Measurements from ENCODE around the gene ARHGAP18. TPM values are rescaled to one million over a fixed set of nuclear protein-coding genes. Genes with fewer than 3 reads are reported as not detected.

ARHGAP18 gene
- total and polyA plus RNA-seq, 8 donors = 6.0 to 104 (median 30.2) TPM

GRCh38 chr6:129555206-129555832, 154.7 kb downstream of the ARHGAP18 start:
- H3K9me3 ChIP-seq = no peaks in the 10 kb centered on the region
- WGBS, 5 donors = 83 to 94% (median 92%) methylated on average over 5 of the region's 5 CpGs
- H3K4me1 ChIP-seq = no peaks in the 10 kb centered on the region
- no peaks in the 10 kb centered on the region for H3K27me3 ChIP-seq
- H3K27ac ChIP-seq = no peak overlapping the region
- intact Hi-C loops (cut with DNase I; ENCODE audit: low total_unique reads) = no loop called here
- H3K36me3 ChIP-seq = peaks cover 0 to 16% (median 2%) of the 10 kb centered on the region in 4 donors
- no peak overlapping the region for H3K4me3 ChIP-seq
- DNase-seq = no peak
- TF ChIP-seq POLR2AphosphoS5 (IDR thresholded peaks at IDR 0.05) = no peak
- no peak for TF ChIP-seq EP300 (IDR thresholded peaks at IDR 0.05)
- no peak for TF ChIP-seq CTCF (IDR thresholded peaks at IDR 0.05)
- no peak for TF ChIP-seq POLR2A (IDR thresholded peaks at IDR 0.05)

GRCh38 chr6:129552413-129552812, 157.6 kb downstream of the ARHGAP18 start:
- DNase-seq = no peak
- no peaks in the 10 kb centered on the region for H3K27me3 ChIP-seq
- 92 to 96% (median 95%) methylated on average over 2 of the region's 2 CpGs for WGBS, 5 donors
- H3K4me3 ChIP-seq = no peak overlapping the region
- H3K4me1 ChIP-seq = no peaks in the 10 kb centered on the region
- intact Hi-C loops (cut with DNase I; ENCODE audit: low total_unique reads) = no loop called here
- TF ChIP-seq POLR2AphosphoS5 (IDR thresholded peaks at IDR 0.05) (no peak), CTCF (IDR thresholded peaks at IDR 0.05) (no peak), EP300 (IDR thresholded peaks at IDR 0.05) (no peak), POLR2A (IDR thresholded peaks at IDR 0.05) (no peak)
- no peaks in the 10 kb centered on the region for H3K9me3 ChIP-seq
- peaks cover 0 to 16% (median 2%) of the 10 kb centered on the region in 4 donors for H3K36me3 ChIP-seq
- H3K27ac ChIP-seq = no peak overlapping the region

- WGBS, 5 donors = 94 to 100% (median 96%) methylated on average over 1 of the region's 1 CpG
- Histone ChIP-seq H3K4me3 (no peak overlapping the region), H3K27ac (no peak overlapping the region), H3K27me3 (no peaks in the 10 kb centered on the region), H3K9me3 (no peaks in the 10 kb centered on the region), H3K36me3 (peaks cover 0 to 14% (median under 1%) of the 10 kb centered on the region in 4 donors), H3K4me1 (no peaks in the 10 kb centered on the region)
- DNase-seq = no peak
- TF ChIP-seq CTCF (IDR thresholded peaks at IDR 0.05) (no peak), EP300 (IDR thresholded peaks at IDR 0.05) (no peak), POLR2AphosphoS5 (IDR thresholded peaks at IDR 0.05) (no peak), POLR2A (IDR thresholded peaks at IDR 0.05) (no peak)
- intact Hi-C loops (cut with DNase I; ENCODE audit: low total_unique reads) = no loop called here
Measured at GRCh38 chr6:129551486-129551885, 158.5 kb downstream of the ARHGAP18 start.

- intact Hi-C loops (cut with DNase I; ENCODE audit: low total_unique reads) = no loop called here
- H3K9me3 ChIP-seq = no peaks in the 10 kb centered on the region
Measured at GRCh38 chr6:129546702-129547101, 163.3 kb downstream of the ARHGAP18 start.

More at GRCh38 chr6:129546702-129547101, 163.3 kb downstream of the ARHGAP18 start:
- no peaks in the 10 kb centered on the region for H3K4me1 ChIP-seq
- peaks cover 0 to 15% (median 0%) of the 10 kb centered on the region in 4 donors for H3K36me3 ChIP-seq
- H3K4me3 ChIP-seq = no peak overlapping the region
- DNase-seq = no peak
- no peak for TF ChIP-seq POLR2AphosphoS5 (IDR thresholded peaks at IDR 0.05)
- TF ChIP-seq EP300 (IDR thresholded peaks at IDR 0.05) = no peak
- TF ChIP-seq CTCF (IDR thresholded peaks at IDR 0.05) = no peak
- no peak for TF ChIP-seq POLR2A (IDR thresholded peaks at IDR 0.05)
- WGBS, 5 donors = 74 to 86% (median 82%) methylated on average over 4 of the region's 4 CpGs
- H3K27me3 ChIP-seq = no peaks in the 10 kb centered on the region
- no peak overlapping the region for H3K27ac ChIP-seq
